Kidney epithelial cell (primary cell): ENCODE data around the gene GGA2. TPM values are rescaled to one million over a fixed set of nuclear protein-coding genes. Genes with fewer than 3 reads are reported as not detected.
A peak's percentile ranks its signal among the peaks of the same experiment; 100 is the strongest.

ENCODE experiments used
- DNase-seq: peaks from one replicate; pipeline ENCODE4 v3.0.0-alpha.2; 2010; ENCODE audit warnings: low read depth
- H3K27me3 ChIP-seq: 2 replicates; pipeline ENCODE4 v1.6.0; 2011; ENCODE audit warnings: low read length; ENCODE audit not compliant: control insufficient read depth, insufficient read depth
- H3K36me3 ChIP-seq: 2 replicates; pipeline ENCODE4 v1.5.1; 2011; ENCODE audit warnings: low read length; ENCODE audit not compliant: control insufficient read depth, insufficient read depth
- H3K4me3 ChIP-seq: 2 replicates; pipeline ENCODE4 v1.5.1; 2011; ENCODE audit warnings: low read depth, mild to moderate bottlenecking, control low read depth, low read length
- CTCF ChIP-seq: IDR thresholded peaks from 2 replicates; pipeline ENCODE4 v1.5.1; 2011; ENCODE audit warnings: mild to moderate bottlenecking, moderate library complexity, low read length, control low read depth, inconsistent platforms; ENCODE audit not compliant: insufficient read depth, poor library complexity, severe bottlenecking
- total RNA-seq: library from RNA; depleted of rRNA; stranded (reverse); fragments of >200 nt; gene quantifications from 2 replicates; pipeline ENCODE4 v1.2.3, GENCODE V29; 2015

GGA2 gene
- total RNA-seq, 1 donor from 2014 or later: 41.6 TPM

- Histone ChIP-seq H3K4me3 (no peak overlapping the region), H3K27me3 (no peaks in the 10 kb centered on the region), H3K36me3 (no peaks in the 10 kb centered on the region)
- DNase-seq: no peak
- no peak for TF ChIP-seq CTCF
Observed at GRCh38 chr16:23433261-23433920, 76.9 kb downstream of the GGA2 start.

- DNase-seq: no peak
- no peaks in the 10 kb centered on the region for H3K36me3 ChIP-seq
- TF ChIP-seq CTCF: no peak
Observed at GRCh38 chr16:23432176-23433128, 77.8 kb downstream of the GGA2 start.

GRCh38 chr16:23428351-23428750 is 81.9 kb downstream of the GGA2 start:
- DNase-seq: no peak
- Histone ChIP-seq H3K4me3 (no peak overlapping the region), H3K36me3 (no peaks in the 10 kb centered on the region), H3K27me3 (no peaks in the 10 kb centered on the region)
- TF ChIP-seq CTCF: no peak

More at GRCh38 chr16:23432176-23433128, 77.8 kb downstream of the GGA2 start:
- no peaks in the 10 kb centered on the region for H3K27me3 ChIP-seq
- no peak overlapping the region for H3K4me3 ChIP-seq

DNA sequence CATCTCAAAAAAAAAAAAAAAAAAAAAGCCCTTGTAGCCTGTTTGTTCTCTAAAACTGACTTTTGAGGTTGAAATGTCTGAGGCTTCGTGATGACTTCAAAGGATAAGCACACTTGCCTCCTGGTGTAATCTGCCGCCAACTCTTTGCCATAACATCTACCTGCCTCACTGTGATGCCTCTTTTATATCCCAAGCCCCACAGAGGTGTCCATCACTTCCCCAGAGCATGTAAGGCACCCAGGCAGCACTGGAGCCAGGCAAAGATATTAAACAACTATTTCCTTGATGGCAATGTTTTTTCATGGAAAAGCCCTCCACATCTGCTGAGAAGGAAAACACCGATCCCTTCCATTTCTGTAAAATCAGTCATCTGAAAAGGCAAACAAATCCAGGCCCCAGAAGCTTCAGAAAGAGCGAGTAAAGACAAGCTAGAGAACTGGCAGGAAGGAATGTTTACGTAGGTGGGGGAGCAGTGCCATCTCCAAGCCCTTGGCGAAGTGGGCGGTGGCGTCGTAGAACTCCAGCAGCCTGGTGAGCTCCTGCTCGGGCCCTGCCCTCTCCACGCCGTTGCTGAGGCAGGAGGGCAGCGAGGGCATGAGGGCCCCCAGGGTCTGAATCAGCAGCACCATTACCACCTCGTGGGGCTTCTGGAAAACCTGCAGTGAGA is 85.9 kb downstream of the GGA2 start:
- peak; percentile 34 for DNase-seq
- H3K27me3 ChIP-seq: no peaks in the 10 kb centered on the region
- TF ChIP-seq CTCF: no peak

GRCh38 chr16:23423496-23424049 is 86.7 kb downstream of the GGA2 start:
- H3K27me3 ChIP-seq: no peaks in the 10 kb centered on the region
- no peak overlapping the region for H3K4me3 ChIP-seq
- peak; percentile 75 for DNase-seq
- no peak for TF ChIP-seq CTCF
- H3K36me3 ChIP-seq: no peaks in the 10 kb centered on the region

More for the DNA sequence above, 85.9 kb downstream of the GGA2 start:
- no peak overlapping the region for H3K4me3 ChIP-seq
- H3K36me3 ChIP-seq: no peaks in the 10 kb centered on the region
